Tibial nerve (tissue), 4 donors: ENCODE measurements around the gene DHRSX.

Experiments
- EP300 ChIP-seq, 2 donors: sonication (generic); formaldehyde crosslinking; IDR thresholded peaks; one replicate each; pipeline ENCODE4 v1.6.1; 2017; ENCODE audit warnings: antibody characterized with exemption in 2 of 2, mild to moderate bottlenecking in 1 of 2
- POLR2A ChIP-seq, 2 donors: fragments of 450-650 bp; IDR thresholded peaks; one replicate each; pipeline ENCODE4 v1.6.1; 2017; ENCODE audit warnings: antibody characterized with exemption in 2 of 2, mild to moderate bottlenecking in 2 of 2, moderate library complexity in 2 of 2
- TF ChIP-seq, protein P1 (sequence below), 5 experiments: fragments of 200-600 bp in 3 of 5; fragments of 450-650 bp in 2 of 5; sonication (generic) in 3 of 5; IDR thresholded peaks; one replicate each; pipeline ENCODE4 v1.5.1; 2016 to 2019; ENCODE audit warnings: antibody characterized with exemption in 5 of 5, mild to moderate bottlenecking in 3 of 5, moderate library complexity in 2 of 5

DNA sequence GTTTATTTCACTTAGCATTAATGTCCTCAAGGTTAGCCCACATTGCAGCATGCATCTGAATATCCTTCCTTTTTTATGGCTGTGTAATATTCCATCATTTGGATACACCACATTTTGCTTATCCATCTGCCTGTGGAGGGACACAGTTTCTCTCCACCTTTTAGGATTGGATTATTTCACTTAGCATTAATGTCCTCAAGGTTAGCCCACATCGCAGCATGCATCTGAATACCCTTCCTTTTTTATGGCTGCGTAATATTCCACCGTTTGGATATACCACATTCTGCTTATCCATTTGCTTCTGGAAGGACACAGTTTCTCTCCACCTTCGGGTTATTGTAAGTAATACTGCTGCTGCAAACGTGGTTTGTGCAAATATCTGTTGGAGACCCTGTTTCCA lies 110.0 kb downstream of the DHRSX start:
- TF ChIP-seq EP300 (IDR thresholded peaks at IDR 0.05) (no peak), POLR2A (IDR thresholded peaks at IDR 0.05) (no peak)
- TF ChIP-seq, protein P1, sequence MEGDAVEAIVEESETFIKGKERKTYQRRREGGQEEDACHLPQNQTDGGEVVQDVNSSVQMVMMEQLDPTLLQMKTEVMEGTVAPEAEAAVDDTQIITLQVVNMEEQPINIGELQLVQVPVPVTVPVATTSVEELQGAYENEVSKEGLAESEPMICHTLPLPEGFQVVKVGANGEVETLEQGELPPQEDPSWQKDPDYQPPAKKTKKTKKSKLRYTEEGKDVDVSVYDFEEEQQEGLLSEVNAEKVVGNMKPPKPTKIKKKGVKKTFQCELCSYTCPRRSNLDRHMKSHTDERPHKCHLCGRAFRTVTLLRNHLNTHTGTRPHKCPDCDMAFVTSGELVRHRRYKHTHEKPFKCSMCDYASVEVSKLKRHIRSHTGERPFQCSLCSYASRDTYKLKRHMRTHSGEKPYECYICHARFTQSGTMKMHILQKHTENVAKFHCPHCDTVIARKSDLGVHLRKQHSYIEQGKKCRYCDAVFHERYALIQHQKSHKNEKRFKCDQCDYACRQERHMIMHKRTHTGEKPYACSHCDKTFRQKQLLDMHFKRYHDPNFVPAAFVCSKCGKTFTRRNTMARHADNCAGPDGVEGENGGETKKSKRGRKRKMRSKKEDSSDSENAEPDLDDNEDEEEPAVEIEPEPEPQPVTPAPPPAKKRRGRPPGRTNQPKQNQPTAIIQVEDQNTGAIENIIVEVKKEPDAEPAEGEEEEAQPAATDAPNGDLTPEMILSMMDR (IDR thresholded peaks at IDR 0.05): no peak
